ENCODE results near the gene CALML4.
"Not testable (repeated sequence)": the region's sequence is repeated elsewhere in the genome, so short reads cannot be mapped to it uniquely, and the experiment has no call there.

The CALML4 gene

DNA sequence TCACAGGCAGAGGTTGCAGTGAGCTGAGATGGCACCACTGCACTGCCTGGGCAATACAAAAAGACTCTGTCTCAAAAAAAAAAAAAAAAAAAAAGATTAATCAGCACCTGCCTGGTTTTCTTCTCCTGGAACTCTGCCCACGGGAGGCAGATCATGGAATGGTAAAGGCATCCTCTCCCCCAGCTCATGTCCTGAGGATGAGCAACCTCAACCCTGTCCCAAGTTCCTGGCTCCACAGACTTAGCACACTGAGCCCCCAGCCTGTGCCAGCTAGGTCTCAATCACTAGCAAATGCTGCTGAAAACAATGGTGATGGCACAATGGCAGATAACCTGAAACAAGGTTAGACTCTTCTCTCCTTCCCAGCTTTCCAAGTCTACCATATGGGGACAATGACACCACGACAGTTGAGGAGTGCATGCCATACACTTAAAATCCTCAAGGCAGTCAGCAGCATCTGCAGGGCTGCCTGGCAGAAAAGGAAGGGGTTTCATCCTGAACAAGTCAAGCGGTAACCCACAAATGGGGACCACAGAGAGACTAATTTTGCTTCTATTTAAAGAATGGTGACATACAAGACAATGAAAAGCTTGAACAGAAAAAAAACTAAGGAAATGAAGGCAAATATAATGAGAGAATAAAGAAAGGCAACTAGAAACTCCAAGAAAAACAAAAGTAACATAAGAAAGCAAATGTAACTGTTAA, 19.6 kb upstream of the CALML4 start:
- DNase-seq = no peak

GRCh38 chr15:68224108-68224507, 19.0 kb upstream of the CALML4 start:
- no peak for DNase-seq

DNA sequence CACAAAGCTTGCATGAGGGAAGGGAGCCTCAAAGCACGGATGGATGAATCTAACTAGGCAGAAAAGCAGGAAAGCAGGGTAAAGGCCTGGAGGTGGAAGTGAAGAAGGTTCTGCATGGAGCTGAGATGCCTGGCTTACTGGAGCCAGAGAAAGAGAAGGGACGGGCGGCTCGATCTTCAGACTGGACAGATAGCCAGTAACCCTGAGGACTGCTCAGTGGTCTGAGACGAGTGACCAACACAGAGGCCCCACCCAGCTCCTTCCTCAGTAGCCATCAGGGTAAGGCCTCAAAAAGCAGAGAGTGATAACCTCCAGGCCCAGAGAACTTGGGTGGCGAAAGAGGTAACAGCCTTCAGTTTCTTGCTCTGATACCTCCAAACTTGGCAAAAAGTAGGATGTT, 18.0 kb upstream of the CALML4 start:
- DNase-seq = no peak

- not testable (repeated sequence) for DNase-seq
These were observed 17.3 kb upstream of the CALML4 start for GRCh38 chr15:68222432-68222743.

- not testable (repeated sequence) for DNase-seq
These were observed 16.6 kb upstream of the CALML4 start for GRCh38 chr15:68221530-68222431.

- no peak for DNase-seq
These were observed 15.8 kb upstream of the CALML4 start for GRCh38 chr15:68220967-68221366.

- no peak for DNase-seq
These were observed 15.4 kb upstream of the CALML4 start for GRCh38 chr15:68220489-68220888.

- DNase-seq = no peak
These were observed 14.0 kb upstream of the CALML4 start for GRCh38 chr15:68218847-68219798.

DNA sequence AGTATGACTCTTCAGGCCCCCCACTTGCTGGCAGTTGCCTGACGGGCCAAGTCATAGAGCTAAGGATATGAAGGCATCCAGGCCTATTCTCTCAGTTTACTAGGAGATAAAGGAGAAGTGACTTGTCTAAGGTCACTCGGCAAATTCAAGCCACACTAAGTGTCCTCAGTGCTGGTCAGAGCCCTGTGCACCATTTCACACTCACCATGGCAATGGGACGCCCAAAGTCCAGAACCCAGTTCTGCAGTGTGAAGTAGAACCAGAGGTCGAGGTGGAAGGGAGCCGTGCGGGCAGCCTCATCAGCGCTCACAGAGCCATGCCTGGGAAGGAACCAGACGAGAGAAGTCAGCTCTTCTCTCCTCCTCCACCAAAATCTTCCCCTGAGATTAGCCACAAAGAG, 13.2 kb upstream of the CALML4 start:
- no peak for DNase-seq

DNA sequence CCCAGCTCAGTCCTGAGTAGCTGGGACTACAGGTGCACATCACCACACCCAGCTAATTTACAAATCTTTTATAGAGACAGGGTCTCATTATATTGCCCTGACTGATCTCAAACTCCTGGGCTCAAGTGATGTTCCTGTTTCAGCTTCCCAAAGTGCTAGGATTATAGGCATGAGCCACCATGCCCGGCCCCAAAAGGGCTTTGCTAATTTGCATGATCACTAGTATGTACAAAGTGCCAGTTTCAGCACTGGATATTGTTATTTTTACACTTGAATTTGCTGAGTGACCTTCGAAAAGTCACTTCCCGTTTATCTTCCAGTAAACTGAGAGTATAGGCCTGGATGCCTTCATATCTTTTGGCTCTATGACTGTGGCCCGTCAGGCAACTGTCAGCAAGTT, 12.2 kb upstream of the CALML4 start:
- DNase-seq = no peak

DNA sequence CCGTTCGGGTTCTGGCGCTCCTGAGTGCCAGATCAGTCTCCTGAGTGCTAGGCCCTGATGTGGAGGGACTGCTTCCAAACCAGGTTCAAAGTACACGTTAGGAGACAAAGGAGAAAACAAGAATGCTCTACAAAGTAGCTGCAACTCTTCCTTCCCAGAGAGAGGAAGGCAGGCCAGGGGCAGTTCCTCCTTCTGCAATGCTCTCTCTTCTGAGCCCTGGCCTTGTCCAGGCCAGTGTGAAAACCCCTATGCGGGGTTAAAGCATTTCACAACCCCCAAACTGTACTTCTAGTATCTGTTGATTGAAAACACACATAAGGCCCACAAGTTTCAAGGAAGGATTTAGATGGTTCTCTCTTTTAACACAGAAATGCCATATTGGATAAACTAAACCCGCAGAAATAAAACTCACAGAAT, 9.7 kb upstream of the CALML4 start:
- DNase-seq = no peak

DNA sequence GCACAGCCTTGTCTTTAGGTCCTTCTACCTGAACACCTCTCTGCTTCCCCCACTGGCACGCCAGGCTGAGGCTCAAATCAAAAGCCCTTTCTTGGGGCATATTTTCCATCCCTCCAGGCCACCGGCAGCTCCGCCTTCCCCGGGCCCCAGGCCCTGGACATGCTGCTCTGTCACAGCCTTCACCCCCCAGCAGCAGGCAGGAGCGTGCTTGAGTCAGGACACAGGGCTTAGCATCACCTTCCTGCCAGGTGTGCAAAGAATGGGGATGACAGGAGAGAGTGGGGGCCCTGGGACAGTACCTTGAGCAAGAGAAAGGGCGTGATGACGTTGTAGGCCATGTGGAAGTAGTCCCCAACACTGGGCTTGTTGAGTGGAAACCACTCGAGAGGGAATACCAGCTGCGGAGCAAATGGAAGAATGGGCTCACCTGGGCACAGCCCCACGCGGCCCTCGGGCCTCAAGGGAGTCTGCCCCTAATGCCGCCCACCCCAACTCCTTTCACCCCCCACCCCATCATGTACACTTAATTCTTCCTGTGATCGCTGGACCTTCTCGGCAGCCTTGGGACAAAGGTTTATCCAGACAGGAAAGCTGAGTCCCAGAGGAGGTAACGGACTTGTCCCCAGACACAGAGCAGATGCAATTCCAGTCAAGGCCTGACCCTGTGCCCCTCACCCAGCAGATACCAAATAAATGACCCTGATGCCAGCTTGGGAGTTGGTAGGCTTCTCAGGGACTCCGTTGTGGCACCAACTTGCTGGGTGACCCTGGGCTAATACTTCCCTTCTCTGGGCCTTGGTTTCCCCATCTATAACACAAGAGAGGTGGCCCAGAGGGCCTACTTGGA, 9.1 kb upstream of the CALML4 start:
- DNase-seq = no peak

DNA sequence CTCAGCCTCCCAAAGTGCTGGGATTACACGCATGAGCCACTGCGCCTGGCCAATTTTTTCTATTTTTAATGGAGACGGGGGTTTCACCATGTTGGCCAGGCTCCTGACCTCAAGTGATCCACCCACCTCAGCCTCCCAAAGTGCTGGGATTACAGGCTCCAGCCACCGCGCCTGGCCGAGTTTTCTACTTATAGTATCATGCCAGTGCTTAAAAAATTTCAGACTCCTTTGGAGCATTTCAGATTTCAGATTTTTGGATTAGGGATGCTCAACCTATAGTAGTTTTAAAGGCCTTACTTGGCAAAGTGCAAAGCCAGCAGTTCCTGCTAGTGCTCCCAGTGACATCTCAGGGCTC, 8.3 kb upstream of the CALML4 start:
- DNase-seq = not testable (repeated sequence)

- no peak for DNase-seq
These were observed 6.7 kb upstream of the CALML4 start for GRCh38 chr15:68211656-68212320.

DNA sequence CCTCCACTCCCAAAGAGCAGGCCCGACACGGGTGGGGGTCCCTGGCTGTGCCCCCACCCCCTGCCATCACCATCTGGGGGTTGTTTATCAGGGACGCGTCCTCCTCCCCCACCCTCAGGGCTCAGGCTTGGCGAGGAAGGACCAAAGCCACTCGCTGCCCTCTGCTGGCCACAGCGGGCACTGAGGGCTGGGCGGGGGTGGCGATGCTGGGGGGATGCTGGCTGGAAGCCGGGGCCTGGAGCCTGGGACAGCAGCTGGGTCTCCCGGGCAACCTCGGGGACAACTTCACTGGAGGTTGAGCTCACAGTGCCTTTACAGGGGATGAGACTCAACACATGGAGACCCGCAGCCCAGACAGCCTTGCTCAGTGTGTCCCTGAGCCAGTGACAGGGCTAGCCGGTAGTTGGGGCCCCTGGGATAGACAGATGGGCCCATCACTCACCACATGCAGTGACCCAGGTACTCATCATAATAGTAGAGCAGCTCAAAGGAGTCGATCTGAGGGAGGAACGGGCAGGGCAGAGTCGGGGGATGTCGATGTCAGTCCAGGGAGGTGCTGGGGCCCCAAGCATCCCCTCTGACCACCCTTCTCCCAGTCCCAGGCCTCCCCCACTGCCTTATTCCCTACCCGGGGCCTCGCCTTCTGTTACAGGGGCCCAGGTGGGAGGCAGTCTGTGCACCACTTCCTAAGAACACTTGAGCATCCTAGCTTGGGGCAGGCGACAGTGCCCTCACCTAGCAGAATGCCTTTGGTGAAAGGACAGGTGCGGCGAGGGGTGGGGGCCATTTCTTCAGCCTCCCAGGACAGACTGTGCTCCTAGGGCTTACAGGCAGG, 5.9 kb upstream of the CALML4 start:
- peak; percentile 20 for DNase-seq

GRCh38 chr15:68210409-68210756, 5.3 kb upstream of the CALML4 start:
- no peak for DNase-seq

DNA sequence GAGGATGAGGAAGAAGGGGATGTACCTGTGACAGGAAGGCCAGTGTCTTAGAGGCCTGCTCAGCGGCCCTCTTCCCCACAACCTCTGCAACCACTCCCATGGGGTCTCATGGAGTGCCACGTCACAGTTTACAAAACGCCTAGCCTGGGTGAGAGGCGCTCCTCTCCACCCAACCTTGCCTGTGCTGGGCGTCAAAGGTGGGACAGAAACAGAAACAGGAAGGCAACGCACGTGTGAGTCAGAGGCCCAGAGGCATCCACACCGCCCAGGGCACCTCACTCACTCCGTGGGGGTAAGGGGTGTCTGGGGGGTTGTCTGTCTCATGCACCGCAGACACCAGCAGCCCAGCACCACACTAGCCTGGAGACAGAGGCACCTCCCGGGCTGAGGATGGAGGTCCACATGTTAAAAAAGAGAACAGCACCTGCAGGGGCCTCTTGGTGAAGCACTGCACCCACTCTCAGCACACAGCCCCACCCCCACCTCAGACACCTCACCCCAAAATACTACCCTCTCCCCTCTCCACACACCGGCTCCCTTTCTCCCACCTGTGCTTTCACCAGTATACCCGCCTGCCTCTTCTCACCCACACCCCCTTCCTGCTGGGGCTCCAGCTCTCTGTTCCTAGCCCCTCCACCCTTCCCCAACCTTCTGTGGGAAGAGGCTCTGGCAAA, 4.7 kb upstream of the CALML4 start:
- DNase-seq = no peak

DNA sequence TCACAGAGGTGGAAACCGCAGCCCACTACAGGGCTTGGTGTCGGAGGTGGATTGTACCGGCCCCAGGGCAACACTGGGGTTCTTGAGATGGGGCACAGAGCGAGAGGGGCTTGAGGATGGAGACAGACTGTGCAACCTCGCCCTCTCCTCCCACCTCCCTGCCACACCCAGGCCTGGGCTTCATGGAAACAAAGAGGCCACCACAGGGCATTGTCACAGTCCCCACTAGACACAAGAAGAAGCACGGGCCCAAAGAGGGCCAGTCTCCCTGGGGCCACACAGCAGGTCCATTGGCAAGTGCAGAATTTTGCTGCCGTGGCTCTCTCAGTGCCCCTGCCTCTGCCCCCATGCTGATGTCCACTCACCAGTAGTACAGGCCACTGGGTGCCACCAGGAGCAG, 4.1 kb upstream of the CALML4 start:
- DNase-seq = no peak

DNA sequence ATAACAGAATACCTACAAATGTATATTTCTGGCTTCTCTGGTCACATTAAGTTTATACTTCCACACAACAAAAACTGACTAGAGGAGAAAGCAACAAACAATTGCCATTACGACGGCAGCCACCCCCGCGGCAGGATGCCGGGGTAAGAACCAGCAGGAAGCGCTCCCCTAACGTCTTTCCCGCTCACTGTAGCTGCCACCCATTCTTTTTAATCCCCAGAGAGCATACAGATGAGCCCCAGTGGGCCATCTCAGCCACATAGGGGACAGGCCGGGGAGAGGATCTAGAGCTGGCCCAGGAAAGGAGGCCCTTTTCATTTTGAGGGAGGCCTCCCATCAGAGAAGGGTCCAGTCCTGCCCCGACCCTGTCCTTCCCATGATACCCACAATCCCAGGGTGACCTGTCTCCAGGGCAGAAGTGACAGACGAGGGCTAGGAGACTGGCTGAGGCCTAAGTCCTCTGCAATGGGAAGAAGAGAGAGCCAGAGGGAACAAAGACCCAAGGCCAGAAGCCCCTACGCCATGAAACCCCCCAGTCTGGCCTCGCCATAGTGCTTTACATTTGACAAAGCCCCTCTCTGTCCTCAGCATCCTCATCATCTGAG, 3.6 kb upstream of the CALML4 start:
- no peak for DNase-seq

GRCh38 chr15:68208136-68208535, 3.0 kb upstream of the CALML4 start:
- no peak for DNase-seq
